ENCODE results near the gene RBMS3. TPM values are rescaled to one million over a fixed set of nuclear protein-coding genes. Genes with fewer than 3 reads are reported as not detected.

RBMS3 gene
- total RNA-seq, 1 experiment from 2014 or later, result 0.42 TPM

- ChIA-PET CTCF (no interaction called here), RAD21 (ENCODE audit: low non-redundant PET in 1 of 2, low total read pairs in 2 of 2, uncharacterized antibody in 2 of 2, unreplicated experiment in 2 of 2) (no interaction called here), POLR2A (no interaction called here)
- BruUV-seq (replicated peaks), result no TSS peak
- Histone ChIP-seq H3K4me2 (ENCODE audit: low read length) (no peak overlapping the region), H3K27me3 (ENCODE audit: insufficient read depth, low read length) (no peaks in the 10 kb centered on the region; the same call in 1 of the 2 replicates), H3K9me2 (ENCODE audit: insufficient read depth) (no peaks in the 10 kb centered on the region), H2AFZ (ENCODE audit: low read depth, low read length, poor library complexity, severe bottlenecking) (no peak overlapping the region), H4K20me1 (ENCODE audit: insufficient read depth) (no peaks in the 10 kb centered on the region), H3K79me2 (ENCODE audit: insufficient read depth, low read length) (no peaks in the 10 kb centered on the region), H3K9me3 (ENCODE audit: control insufficient read depth in 1 of 2, insufficient read depth in 1 of 2, low read depth in 1 of 2, low read length in 2 of 2) (no peaks in the 10 kb centered on the region), H3K4me1 (ENCODE audit: control insufficient read depth in 1 of 2, insufficient read depth in 2 of 2, low read length in 2 of 2) (no peaks in the 10 kb centered on the region), H3K36me3 (ENCODE audit: control insufficient read depth in 1 of 2, insufficient read depth in 2 of 2, low read length in 2 of 2) (no peaks in the 10 kb centered on the region), H3K4me3 (replicated peaks in 1 of 2; ENCODE audit: low read depth in 1 of 2, low read length in 2 of 2) (no peak overlapping the region), H3K9ac (ENCODE audit: low read length) (no peak overlapping the region), H3K27ac (ENCODE audit: low read depth, low read length) (no peak overlapping the region)
- ATAC-seq (no peak), DNase-seq (ENCODE audit: low read depth, low spot score) (no peak)
- intact Hi-C loops (cut with micrococcal nuclease), result no loop called here
- TF ChIP-seq FOSL1 (IDR thresholded peaks at IDR 0.05; ENCODE audit: low read depth) (no peak), EGR1 (IDR thresholded peaks at IDR 0.05; ENCODE audit: low read depth) (no peak)
These were observed 464.5 kb downstream of the RBMS3 start for GRCh38 chr3:29745232-29745870.

- no peaks in the 10 kb centered on the region for H3K36me3 ChIP-seq (ENCODE audit: control insufficient read depth in 1 of 2, insufficient read depth in 2 of 2, low read length in 2 of 2)
- H4K20me1 ChIP-seq (ENCODE audit: insufficient read depth), result no peaks in the 10 kb centered on the region
- H3K9me2 ChIP-seq (ENCODE audit: insufficient read depth), result no peaks in the 10 kb centered on the region
- no peaks in the 10 kb centered on the region for H3K9me3 ChIP-seq (ENCODE audit: control insufficient read depth in 1 of 2, insufficient read depth in 1 of 2, low read depth in 1 of 2, low read length in 2 of 2)
- CTCF ChIA-PET, result interaction anchor here (1.4 kb wide), 1 partner anchor 11 kb away, joined by 3 read pairs; no protein-coding TSS in a partner anchor
- DNase-seq (ENCODE audit: low read depth, low spot score) (no peak), ATAC-seq (no peak)
- no peak overlapping the region for H3K9ac ChIP-seq (ENCODE audit: low read length)
- H3K4me2 ChIP-seq (ENCODE audit: low read length), result no peak overlapping the region
- no peaks in the 10 kb centered on the region for H3K79me2 ChIP-seq (ENCODE audit: insufficient read depth, low read length)
- H3K27me3 ChIP-seq (ENCODE audit: insufficient read depth, low read length), result no peaks in the 10 kb centered on the region; the same call in 1 of the 2 replicates
- H3K27ac ChIP-seq (ENCODE audit: low read depth, low read length), result no peak overlapping the region
- BruUV-seq (replicated peaks), result no TSS peak
- intact Hi-C loops (cut with micrococcal nuclease), result no loop called here
- RAD21 ChIA-PET (ENCODE audit: low non-redundant PET in 1 of 2, low total read pairs in 2 of 2, uncharacterized antibody in 2 of 2, unreplicated experiment in 2 of 2), result no interaction called here
- POLR2A ChIA-PET, result no interaction called here
- H3K4me1 ChIP-seq (ENCODE audit: control insufficient read depth in 1 of 2, insufficient read depth in 2 of 2, low read length in 2 of 2), result no peaks in the 10 kb centered on the region
- no peak overlapping the region for H2AFZ ChIP-seq (ENCODE audit: low read depth, low read length, poor library complexity, severe bottlenecking)
- no peak overlapping the region for H3K4me3 ChIP-seq (replicated peaks in 1 of 2; ENCODE audit: low read depth in 1 of 2, low read length in 2 of 2)
- TF ChIP-seq ZFX (IDR thresholded peaks at IDR 0.05), result no peak
- no peak for TF ChIP-seq CEBPB (IDR thresholded peaks at IDR 0.05; ENCODE audit: low read depth)
- TF ChIP-seq SRF (IDR thresholded peaks at IDR 0.05; ENCODE audit: low read depth), result no peak
- no peak for TF ChIP-seq ZBTB33 (IDR thresholded peaks at IDR 0.05; ENCODE audit: extremely low read depth, insufficient replicate concordance, low read length)
- TF ChIP-seq POLR2A (IDR thresholded peaks at IDR 0.05; ENCODE audit: borderline replicate concordance, extremely low read depth, insufficient read depth, insufficient read length), result no peak
- TF ChIP-seq YY1 (IDR thresholded peaks at IDR 0.05; ENCODE audit: extremely low read depth, insufficient replicate concordance, low read depth, low read length), result no peak
- no peak for TF ChIP-seq EZH2phosphoT487 (IDR thresholded peaks at IDR 0.05; ENCODE audit: borderline replicate concordance)
- TF ChIP-seq ZNF274 (IDR thresholded peaks at IDR 0.05; ENCODE audit: low read depth, low read length), result no peak
- TF ChIP-seq CBX3 (IDR thresholded peaks at IDR 0.05; ENCODE audit: low read depth), result no peak
- TF ChIP-seq EZH2 (IDR thresholded peaks at IDR 0.05), result no peak
- TF ChIP-seq, protein P1, sequence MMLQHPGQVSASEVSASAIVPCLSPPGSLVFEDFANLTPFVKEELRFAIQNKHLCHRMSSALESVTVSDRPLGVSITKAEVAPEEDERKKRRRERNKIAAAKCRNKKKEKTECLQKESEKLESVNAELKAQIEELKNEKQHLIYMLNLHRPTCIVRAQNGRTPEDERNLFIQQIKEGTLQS (IDR thresholded peaks at IDR 0.05), result no peak
- no peak for TF ChIP-seq SIN3A (IDR thresholded peaks at IDR 0.05; ENCODE audit: low read depth)
- TF ChIP-seq, protein P2, sequence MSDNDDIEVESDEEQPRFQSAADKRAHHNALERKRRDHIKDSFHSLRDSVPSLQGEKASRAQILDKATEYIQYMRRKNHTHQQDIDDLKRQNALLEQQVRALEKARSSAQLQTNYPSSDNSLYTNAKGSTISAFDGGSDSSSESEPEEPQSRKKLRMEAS (IDR thresholded peaks at IDR 0.05), result no peak
- TF ChIP-seq EGR1 (IDR thresholded peaks at IDR 0.05; ENCODE audit: low read depth), result no peak
These were observed 465.4 kb downstream of the RBMS3 start for GRCh38 chr3:29746163-29746760.

Measured in HCT116 (cell line).